Brain microvascular endothelial cell (primary cell): ENCODE measurements around the gene GNAL.

Experiments
- DNase-seq: peaks from one replicate; pipeline ENCODE4 v3.0.0-alpha.2; 2020
- H3K27ac ChIP-seq: fragments of 250-450 bp; sonication (Bioruptor Pico); 2 replicates; pipeline ENCODE4 v1.5.1; 2020; ENCODE audit warnings: mild to moderate bottlenecking, moderate library complexity
- H3K27me3 ChIP-seq: fragments of 250-450 bp; sonication (Bioruptor Pico); replicated peaks from 2 replicates; pipeline ENCODE4 v1.5.1; 2020; ENCODE audit warnings: mild to moderate bottlenecking
- H3K36me3 ChIP-seq: fragments of 250-450 bp; sonication (Bioruptor Pico); replicated peaks from 2 replicates; pipeline ENCODE4 v1.5.1; 2020; ENCODE audit warnings: mild to moderate bottlenecking
- H3K4me3 ChIP-seq: 2 replicates; pipeline ENCODE4 v1.5.1; 2011; ENCODE audit warnings: low read depth, mild to moderate bottlenecking, control low read depth, low read length, moderate library complexity
- CTCF ChIP-seq: IDR thresholded peaks from 2 replicates; pipeline ENCODE4 v1.5.1; 2011; ENCODE audit warnings: low read depth, mild to moderate bottlenecking, moderate library complexity, low read length, control low read depth, inconsistent platforms; ENCODE audit errors: missing control alignments
- in situ Hi-C: cut with HindIII; loops from 2 replicates; pipeline ENCODE4 v1.10.0; 2017; ENCODE audit warnings: low sequenced_read_pairs, low pct_ligation_motif_present

The GNAL gene

DNA sequence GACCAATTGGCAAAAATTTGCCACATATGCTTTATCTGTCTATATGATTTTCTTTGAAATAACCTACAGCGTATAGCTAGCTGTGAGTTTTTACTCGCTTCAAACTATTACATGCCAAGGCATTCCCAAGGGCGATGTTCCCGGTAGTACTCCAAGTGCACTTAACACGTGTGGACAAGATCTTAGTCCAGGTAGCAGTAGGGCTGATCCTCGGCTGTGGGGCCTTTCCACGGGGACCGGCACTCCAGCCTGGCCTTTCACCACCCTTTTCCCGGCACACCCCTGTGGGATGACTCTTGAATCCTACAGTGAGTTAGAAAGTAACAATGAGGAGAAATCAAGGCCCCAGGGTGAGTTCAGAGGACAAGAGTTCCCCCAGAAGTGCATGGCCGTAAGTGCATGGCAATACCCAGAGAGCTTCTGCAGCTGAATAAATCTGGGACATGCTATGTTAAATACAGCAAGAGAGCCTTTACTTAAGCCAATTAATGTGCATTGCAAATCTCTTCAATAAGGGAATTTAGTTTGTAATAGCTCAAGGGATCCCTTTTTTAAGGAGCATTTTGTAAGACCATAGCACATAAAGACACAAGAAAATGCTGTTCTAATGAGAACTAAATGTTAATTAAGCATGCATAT, 188.6 kb downstream of the GNAL start:
- Histone ChIP-seq H3K4me3 (no peak overlapping the region), H3K27me3 (no peaks in the 10 kb centered on the region), H3K27ac (no peak overlapping the region), H3K36me3 (no peaks in the 10 kb centered on the region)
- in situ Hi-C loops = no loop called here
- DNase-seq = no peak
- no peak for TF ChIP-seq CTCF

GRCh38 chr18:11880586-11881304, 191.7 kb downstream of the GNAL start:
- Histone ChIP-seq H3K27ac (no peak overlapping the region), H3K4me3 (no peak overlapping the region), H3K27me3 (no peaks in the 10 kb centered on the region), H3K36me3 (no peaks in the 10 kb centered on the region)
- TF ChIP-seq CTCF = no peak
- in situ Hi-C loops = no loop called here
- DNase-seq = no peak

- H3K27ac ChIP-seq = no peak overlapping the region
- in situ Hi-C loops = no loop called here
- no peak overlapping the region for H3K4me3 ChIP-seq
- DNase-seq = no peak
- TF ChIP-seq CTCF = no peak
- no peaks in the 10 kb centered on the region for H3K27me3 ChIP-seq
- peaks cover 2% of the 10 kb centered on the region for H3K36me3 ChIP-seq
Observed at GRCh38 chr18:11882636-11883035, 193.6 kb downstream of the GNAL start.

DNA sequence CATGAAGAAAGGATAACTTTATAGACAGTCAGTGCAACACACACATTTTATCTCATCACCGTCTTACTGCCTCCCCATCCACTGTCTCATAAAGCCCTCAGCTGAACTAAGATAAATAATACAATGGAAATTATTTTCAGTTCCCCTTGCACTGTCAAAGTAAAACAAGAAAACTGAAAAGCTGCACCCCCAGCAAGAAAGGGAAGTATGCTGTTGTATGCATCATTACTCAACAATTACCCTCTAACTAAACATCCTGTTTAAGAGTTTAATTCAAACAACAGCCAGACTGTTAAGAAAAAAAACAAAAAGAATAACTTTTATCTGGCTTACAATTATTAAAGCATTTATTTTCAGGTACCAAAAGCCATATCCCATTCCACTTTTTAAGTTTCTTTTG, 194.1 kb downstream of the GNAL start:
- Histone ChIP-seq H3K27ac (no peak overlapping the region), H3K27me3 (no peaks in the 10 kb centered on the region), H3K36me3 (peaks cover 2% of the 10 kb centered on the region), H3K4me3 (no peak overlapping the region)
- DNase-seq = no peak
- TF ChIP-seq CTCF = no peak
- in situ Hi-C loops = no loop called here

GRCh38 chr18:11884396-11885030, 195.4 kb downstream of the GNAL start:
- no peak for TF ChIP-seq CTCF
- Histone ChIP-seq H3K36me3 (peaks cover 2% of the 10 kb centered on the region), H3K4me3 (no peak overlapping the region), H3K27ac (no peak overlapping the region), H3K27me3 (no peaks in the 10 kb centered on the region)
- in situ Hi-C loops = no loop called here
- DNase-seq = no peak
